ENCODE results near the gene CDK5RAP2.
"Not testable (repeated sequence)": the region's sequence is repeated elsewhere in the genome, so short reads cannot be mapped to it uniquely, and the experiment has no call there.

Gene CDK5RAP2

DNA sequence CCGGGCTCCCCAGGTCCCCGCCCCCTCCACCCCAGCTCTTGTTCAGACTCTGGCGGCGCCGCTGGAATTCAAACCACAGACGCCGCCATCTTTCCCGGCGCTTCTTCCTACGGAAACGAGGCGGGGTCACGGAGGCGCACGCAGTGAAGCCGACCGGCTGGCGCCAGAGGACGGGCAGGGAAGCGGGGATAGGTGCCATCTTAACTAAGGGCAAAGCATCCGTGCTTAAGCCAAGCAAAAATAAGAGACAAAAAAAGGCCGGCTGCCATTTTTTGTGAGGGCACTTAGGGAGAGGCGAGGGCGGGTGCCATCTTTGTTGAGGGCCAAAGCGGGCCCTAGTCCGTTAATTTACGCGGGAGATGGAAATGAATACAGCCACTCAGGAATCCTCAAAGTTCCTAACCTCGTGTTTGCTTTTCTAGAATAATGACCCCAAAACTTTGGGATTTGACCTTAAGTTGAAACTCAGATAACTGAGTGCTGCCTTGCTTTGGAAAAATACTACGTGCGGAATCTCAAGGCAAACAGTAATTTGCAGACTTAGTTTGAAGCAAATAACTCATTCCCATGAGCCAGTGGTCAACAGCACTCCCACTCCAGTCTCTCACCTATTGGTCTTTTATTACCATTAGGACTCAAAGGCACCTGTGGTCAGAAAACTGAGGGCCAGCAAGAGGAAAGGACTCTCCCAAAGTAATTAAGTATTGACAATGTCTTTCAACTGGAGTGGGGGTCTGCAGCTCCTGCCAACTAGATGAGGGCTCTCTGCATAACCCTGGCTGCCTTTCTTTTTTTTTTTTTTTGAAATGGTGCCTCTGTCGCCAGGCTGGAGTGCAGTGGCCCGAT, at the start of gene CDK5RAP2:
Gene CDK5RAP2 (minus strand): TSS at position 117 of the 846 bp plus-strand sequence. CDS start 189 bp downstream, outside the sequence.
- H3K4me3 ChIP-seq (replicated peaks; ENCODE audit: low read depth, low read length): peak within 1 kb of the TSS; percentile 95
- DNase-seq (ENCODE audit: low read depth): peak; percentile 99
- TF ChIP-seq, protein P1, sequence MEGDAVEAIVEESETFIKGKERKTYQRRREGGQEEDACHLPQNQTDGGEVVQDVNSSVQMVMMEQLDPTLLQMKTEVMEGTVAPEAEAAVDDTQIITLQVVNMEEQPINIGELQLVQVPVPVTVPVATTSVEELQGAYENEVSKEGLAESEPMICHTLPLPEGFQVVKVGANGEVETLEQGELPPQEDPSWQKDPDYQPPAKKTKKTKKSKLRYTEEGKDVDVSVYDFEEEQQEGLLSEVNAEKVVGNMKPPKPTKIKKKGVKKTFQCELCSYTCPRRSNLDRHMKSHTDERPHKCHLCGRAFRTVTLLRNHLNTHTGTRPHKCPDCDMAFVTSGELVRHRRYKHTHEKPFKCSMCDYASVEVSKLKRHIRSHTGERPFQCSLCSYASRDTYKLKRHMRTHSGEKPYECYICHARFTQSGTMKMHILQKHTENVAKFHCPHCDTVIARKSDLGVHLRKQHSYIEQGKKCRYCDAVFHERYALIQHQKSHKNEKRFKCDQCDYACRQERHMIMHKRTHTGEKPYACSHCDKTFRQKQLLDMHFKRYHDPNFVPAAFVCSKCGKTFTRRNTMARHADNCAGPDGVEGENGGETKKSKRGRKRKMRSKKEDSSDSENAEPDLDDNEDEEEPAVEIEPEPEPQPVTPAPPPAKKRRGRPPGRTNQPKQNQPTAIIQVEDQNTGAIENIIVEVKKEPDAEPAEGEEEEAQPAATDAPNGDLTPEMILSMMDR (IDR thresholded peaks at IDR 0.05; ENCODE audit: low read length, missing control alignments): no peak

DNA sequence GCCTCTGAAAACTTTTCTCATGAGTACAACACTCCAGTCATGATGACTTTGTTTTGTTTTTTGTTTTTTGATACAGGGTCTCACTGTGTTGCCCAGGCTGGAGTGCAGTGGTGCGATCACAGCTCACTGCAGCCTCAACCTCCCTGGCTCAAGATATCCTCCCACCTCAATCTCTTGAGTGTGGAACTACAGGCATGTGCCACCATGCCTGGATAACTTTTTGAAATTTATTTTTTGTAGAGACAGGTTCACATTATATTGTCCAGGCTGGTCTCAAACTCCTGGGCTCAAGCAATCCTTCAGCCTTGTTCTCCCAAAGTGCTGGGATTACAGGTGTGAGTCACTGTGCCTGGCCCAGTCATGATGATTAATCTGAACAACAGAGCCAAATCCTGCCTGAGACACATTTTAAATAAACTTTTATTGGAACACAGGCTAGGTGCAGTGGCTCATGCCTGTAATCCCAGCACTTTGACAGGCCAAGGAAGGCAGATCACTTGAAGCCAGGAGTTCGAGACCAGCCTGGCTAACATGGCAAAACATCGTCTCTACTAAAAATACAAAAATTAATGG, 49.0 kb upstream of the CDK5RAP2 start:
- DNase-seq (ENCODE audit: low read depth): peak; percentile 34
- H3K4me3 ChIP-seq (replicated peaks; ENCODE audit: low read depth, low read length): not testable (repeated sequence)

DNA sequence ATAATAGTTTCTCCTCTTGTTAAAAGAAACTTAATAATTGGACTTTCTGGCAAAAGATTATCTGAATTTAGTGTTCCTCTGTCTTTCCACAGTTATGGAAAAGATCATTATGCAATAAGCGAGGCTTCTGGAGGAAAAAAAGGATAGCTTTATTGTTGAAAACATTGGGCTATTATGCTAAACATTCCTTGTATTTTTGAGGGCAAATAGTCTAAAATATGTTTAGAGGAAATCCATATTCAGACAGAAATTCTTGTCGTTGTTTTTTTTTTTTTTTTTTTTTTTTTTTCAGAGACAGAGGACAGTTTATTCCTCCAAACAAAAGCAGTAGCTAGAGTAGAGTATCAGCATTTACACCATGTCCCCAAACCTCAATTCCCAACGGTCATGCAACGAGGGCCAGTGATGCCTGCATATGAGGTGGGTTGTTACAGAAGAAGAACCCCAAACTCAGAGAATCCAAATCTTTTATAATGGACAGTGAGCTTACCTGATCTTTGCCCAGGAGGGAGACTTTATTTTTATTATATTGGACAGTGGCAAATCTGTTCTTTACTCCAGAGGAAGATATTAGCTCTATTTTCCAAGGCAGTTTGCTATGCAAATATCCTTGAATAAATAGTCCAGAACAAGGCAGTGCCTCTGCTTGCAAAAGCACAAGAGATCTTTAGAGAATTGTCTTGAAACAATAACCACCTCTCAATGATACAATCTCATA, 48.4 kb upstream of the CDK5RAP2 start:
- TF ChIP-seq, protein P1 (IDR thresholded peaks at IDR 0.05; ENCODE audit: low read length, missing control alignments): no peak
- H3K4me3 ChIP-seq (replicated peaks; ENCODE audit: low read depth, low read length): no peak overlapping the region
- no peak for DNase-seq (ENCODE audit: low read depth)

DNA sequence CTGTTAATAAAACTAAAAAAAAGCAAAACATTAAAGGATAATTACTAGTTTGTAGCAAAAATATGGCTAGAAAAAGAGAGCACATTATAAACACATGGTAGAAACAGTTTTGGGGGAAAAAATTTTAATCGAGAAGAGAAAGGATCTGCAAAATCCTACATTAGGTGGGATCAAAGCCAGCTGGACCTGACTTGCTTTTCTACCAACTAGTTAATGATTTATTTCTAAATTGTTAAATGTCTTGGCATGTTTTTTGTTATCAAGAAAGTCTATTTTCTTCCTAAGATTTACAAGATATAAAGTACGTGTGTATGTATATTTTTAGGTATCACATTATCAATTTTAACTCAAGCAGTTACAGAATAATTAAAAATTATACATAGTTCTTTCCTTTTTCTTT, 47.1 kb upstream of the CDK5RAP2 start:
- TF ChIP-seq, protein P1 (IDR thresholded peaks at IDR 0.05; ENCODE audit: low read length, missing control alignments): no peak
- no peak for DNase-seq (ENCODE audit: low read depth)
- H3K4me3 ChIP-seq (replicated peaks; ENCODE audit: low read depth, low read length): no peak overlapping the region

DNA sequence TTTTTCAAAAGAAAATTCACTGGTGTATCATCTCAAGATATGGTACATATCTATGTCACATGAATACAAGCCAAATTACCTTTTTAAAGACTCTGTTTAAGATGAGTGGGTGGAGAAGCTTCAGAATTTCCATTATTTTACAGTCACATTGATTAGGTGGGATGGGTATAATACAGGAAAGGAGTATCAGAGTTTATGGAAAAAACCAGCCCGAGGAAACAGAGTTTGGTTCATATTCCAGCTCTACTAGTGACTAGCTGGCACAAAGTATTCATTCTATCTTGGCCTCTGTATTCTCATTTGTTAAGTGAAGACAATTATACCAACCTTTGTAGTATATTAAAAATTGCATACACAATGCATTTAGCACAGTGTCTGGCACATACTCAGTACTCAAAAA, 46.5 kb upstream of the CDK5RAP2 start:
- H3K4me3 ChIP-seq (replicated peaks; ENCODE audit: low read depth, low read length): no peak overlapping the region
- TF ChIP-seq, protein P1 (IDR thresholded peaks at IDR 0.05; ENCODE audit: low read length, missing control alignments): no peak
- no peak for DNase-seq (ENCODE audit: low read depth)

DNA sequence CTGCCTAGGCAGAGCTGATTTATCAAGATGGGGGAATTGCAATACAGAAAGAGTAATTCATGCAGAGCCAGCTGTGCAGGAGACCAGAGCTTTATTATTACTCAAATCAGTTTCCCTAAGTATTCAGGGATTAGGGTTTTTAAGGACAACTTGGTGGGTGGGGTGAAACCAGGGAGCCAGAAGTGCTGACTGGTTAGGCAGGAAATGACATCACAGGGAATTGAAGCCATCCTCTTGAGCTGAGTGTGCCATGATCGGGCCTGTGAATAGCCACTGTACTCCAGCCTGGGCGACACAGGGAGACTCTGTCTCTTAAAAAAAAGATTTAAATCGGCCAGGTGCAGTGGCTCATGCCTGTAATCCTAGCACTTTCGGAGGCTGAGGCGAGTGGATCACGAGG, 45.3 kb upstream of the CDK5RAP2 start:
- no peak overlapping the region for H3K4me3 ChIP-seq (replicated peaks; ENCODE audit: low read depth, low read length)
- DNase-seq (ENCODE audit: low read depth): peak; percentile 26
- TF ChIP-seq, protein P1 (IDR thresholded peaks at IDR 0.05; ENCODE audit: low read length, missing control alignments): no peak

DNA sequence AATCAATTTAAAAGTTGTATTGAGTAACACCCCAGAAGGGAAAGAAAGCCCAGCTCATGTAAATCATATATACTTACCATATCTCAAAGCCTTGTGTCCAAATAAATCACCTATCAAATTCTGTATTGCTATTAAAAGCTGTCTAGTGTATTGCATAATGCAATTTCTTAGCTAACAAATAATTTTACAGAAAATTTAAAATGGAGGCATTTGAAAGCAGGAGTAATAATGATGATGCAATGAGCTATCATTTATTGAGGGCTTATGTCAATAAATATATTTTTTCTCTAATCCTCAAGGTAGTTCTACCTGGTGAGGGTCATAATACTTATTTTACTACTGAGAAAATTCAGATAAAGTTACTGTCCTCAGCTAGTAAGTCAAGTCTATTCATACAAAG, 42.8 kb upstream of the CDK5RAP2 start:
- no peak overlapping the region for H3K4me3 ChIP-seq (replicated peaks; ENCODE audit: low read depth, low read length)
- DNase-seq (ENCODE audit: low read depth): no peak
- TF ChIP-seq, protein P1 (IDR thresholded peaks at IDR 0.05; ENCODE audit: low read length, missing control alignments): no peak
